CD4-positive, alpha-beta T cell treated with Interleukin-4 for 4 hours (primary cell): ENCODE results near the gene OR2AT4.
"Not testable (repeated sequence)": the region's sequence is repeated elsewhere in the genome, so short reads cannot be mapped to it uniquely, and the experiment has no call there.

Source experiments
- DNase-seq: peaks from one replicate; pipeline ENCODE4 v3.0.0-alpha.2; 2020

Gene OR2AT4

DNA sequence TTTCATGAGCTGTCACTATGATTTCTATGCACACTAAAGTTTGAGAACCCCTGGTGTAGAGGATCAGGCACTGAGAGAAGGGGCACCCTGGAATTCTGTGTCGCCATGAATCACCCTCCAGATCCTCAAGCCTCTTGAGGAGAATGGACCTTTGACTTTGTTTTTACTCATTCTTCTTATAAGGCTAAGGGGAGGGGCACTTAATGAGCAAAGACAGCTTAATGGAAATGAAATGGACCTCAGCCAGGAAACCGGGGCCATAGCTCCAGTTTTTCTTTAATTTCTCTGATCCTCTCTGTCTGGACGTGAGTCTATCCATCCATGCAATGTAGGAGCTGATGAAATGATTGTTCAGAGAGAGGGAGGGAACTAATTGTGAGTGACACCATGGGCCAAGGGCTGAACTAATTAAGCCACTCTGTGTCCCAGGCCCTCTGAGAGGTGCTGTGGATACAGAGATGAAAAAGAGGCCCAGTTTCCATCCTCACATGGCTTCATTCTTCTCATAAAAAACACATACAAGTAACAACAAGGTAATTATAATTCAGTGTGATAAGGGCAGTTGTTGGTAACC is 32.8 kb downstream of the OR2AT4 start:
- DNase-seq = no peak

GRCh38 chr11:75059299-75059698 is 37.4 kb downstream of the OR2AT4 start:
- no peak for DNase-seq

GRCh38 chr11:75056814-75057213 is 39.9 kb downstream of the OR2AT4 start:
- DNase-seq = no peak

GRCh38 chr11:75055511-75055910 is 41.2 kb downstream of the OR2AT4 start:
- no peak for DNase-seq

DNA sequence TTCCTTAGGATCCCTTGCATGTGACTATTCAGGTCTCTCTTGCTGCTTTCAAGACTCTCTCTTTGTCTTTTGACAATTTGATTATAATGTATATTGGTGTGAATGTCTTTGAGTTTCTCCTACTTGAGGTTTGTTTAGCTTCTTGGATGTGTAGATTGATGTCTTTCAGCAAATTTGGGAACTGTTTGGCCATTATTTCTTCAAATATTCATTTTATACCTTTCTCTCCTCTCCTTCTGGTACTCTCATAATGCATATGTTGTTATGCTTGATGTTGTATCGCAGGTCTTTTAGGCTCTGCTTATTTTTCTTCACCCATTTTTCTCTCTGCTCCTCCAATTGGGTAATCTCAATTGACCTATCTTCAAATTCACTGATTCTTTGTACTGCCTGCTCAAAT is 44.2 kb downstream of the OR2AT4 start:
- DNase-seq = no peak

DNA sequence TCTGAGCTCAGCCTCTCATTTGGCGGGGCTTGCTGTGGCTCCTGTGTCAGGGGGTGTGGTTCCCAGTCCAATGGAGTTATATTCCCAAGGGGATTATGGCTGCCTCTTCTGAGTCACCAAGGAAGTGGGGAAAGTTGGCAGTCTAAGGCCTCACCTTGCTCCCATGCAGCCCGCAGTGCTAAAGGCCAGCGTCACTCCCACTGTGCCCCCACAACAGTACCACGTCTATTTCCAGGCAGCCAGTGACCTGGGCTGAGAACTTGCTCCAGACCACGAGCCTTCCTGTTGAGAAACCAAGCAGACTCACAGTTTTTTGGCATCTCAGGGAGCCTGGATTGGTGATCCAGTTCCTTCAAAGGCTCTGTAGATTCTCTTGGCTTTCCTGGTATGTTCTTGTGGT is 45.6 kb downstream of the OR2AT4 start:
- DNase-seq = no peak

- no peak for DNase-seq
These were observed 46.2 kb downstream of the OR2AT4 start for GRCh38 chr11:75050516-75050915.

DNA sequence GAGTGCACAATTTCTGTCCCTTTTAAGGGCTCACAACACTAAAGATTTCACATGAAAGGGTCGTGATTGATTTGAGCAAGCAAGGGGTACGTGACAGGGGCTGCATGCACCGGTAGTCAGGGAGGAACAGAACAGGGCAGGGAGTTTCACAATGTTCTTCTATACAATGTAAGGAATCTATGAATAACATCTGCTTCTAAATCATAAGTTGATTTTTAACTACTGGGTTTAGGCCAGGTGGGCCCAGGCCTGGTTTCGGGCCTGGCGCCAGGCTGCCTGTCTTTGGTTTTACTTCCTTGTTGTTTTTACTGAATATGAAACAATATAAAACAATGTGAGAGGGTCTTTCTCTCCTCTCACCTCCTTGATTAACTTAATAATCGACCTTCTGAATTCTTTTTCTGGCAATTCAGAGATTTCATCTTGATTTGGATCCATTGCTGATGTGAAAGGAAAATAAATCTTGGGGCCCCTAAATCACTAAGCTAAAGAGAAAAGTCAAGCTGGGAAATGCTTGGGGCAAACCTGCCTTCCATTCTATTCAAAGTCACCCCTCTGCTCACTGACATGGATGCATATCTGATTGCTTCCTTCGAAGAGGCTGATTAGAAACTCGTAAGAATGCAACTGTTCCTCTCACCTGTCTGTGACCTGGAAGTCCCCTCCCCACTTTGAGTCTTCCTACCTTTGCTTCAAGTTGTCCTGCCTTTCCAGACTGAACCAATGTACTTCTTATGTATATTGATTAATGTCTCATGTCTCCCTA is 47.0 kb downstream of the OR2AT4 start:
- not testable (repeated sequence) for DNase-seq

GRCh38 chr11:75047191-75047590 is 49.5 kb downstream of the OR2AT4 start:
- no peak for DNase-seq

GRCh38 chr11:75046668-75047067 is 50.0 kb downstream of the OR2AT4 start:
- DNase-seq = not testable (repeated sequence)

GRCh38 chr11:75044381-75045170 is 52.1 kb downstream of the OR2AT4 start:
- not testable (repeated sequence) for DNase-seq

- DNase-seq = not testable (repeated sequence)
These were observed 54.9 kb downstream of the OR2AT4 start for GRCh38 chr11:75041821-75042220.

DNA sequence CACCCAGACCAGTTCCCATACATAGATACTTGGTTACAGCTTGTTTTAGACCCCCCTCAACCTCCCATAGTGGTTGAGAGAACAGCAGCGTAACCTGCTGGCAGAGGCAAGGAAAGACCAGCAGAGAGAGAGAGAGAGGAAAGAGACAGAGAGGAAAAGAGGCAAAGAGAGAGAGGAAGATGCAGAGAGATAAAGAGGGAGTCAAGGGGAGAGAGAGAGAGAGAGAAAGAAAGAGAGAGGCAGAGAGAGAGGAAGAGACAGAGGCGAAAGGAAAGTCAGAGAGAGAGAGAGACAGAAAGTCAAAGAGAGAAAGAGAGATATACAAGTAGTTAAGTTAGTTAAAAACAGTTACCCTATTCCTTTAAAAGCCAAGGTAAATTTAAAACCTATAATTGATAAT is 55.4 kb downstream of the OR2AT4 start:
- no peak for DNase-seq

- DNase-seq = no peak
These were observed 56.4 kb downstream of the OR2AT4 start for GRCh38 chr11:75040167-75040770.

DNA sequence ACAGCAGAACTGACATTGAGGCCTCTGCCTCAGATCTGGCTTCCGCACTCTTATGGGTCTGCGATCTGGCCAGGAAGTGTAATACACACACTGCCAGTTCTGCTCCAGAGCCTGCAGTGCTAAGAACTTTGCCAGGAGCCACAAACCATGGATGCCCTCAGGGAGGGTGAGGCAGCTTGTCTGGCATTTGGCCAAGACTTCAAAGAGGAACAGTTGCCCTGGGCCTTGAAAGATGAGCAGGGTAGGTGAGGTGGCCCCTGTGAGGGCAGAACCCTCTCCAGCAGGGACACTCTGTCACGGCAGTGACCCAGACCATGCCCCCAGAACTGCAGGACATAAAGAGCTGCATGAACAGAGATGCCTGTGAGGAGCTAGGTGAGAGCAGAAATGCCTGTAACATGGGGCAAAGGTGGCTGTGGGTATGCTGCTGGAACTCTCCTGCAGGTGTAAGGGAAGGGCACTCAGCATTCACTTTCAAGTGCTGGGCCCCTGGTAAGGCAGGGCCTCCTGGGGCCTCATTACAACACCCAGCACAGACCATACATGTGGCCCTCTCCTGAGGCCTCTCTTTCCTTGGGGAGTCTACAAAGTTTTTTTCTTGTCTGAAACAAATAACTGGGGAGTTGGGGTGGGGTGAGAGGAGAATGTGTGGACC is 60.6 kb downstream of the OR2AT4 start:
- no peak for DNase-seq

DNA sequence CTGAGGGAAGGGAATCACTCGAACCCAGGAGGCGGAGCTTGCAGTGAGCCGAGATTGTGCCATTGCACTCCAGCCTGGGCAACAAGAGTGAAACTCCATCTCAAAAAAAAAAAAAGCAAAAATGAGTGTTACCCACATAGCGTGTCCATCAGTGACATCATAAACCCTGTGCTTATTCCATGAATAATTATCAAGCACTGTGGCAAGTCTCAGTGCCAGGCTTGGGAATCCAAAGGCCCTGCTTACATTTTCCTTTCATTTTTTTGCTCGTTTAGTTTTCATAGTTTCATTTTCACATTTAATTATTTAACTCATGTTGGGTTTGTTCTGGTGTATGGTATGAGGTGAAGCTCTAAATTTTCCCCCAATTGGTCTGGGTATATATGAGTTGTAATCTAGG is 61.4 kb downstream of the OR2AT4 start:
- DNase-seq = no peak

GRCh38 chr11:75033916-75034315 is 62.8 kb downstream of the OR2AT4 start:
- DNase-seq = no peak

DNA sequence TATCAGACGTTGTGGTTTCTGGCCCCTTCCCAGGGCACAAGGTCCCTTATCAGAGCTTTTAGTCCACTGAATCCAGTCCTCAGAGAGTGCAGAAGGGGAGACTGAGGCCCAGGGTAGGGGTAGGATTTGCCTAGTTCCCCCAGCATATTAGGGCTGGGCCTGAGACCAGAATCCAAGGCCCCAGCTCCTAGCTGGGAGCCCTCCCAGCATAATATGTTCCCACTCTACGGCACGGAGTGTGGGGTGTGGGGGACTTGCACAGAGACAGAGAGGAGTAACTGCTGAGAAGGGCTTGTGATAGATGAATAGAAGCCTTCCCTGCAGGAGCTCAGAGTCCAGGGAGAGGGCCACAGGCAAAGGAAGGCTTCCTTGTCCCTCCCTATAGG is 64.1 kb downstream of the OR2AT4 start:
- no peak for DNase-seq

DNA sequence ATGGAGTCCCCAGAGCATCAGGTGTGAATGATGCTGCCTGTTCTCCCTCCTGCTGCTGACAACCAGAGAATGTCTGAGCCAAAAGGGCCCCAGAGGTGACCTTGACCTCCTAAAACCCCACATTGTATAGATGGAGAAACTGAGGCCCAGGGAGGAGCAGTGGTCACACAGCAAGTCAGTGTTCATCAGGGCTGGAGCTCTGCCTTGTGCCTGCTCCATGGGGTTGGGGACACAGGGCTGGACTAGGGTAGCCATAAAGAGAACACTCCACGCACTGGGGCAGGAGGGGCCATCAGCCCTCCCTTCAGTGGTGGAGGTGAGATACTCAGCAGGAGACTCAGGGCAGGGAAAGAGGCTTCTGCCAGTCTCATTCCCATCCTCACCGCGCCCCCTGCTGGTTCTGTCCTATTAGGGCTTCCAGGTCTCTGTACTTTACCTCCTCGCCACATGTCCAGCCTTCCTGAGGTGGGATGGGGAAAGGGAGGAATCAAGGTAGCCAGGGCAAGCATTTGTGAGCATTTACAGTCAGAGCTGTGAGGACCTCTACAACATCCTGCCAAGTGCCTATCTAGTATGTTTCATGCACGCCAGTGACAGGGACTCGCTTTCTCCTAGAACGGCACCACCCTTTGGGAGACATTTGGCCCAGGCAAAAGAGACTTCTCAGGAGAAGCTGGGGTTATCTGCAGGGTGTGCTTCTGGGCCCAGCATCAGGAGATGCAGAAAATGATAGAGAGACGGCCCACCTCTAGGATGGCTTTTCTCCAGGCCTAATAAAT is 64.7 kb downstream of the OR2AT4 start:
- DNase-seq = peak; percentile 32
